KMS-11 (cell line): ENCODE measurements around the gene RBM20.

ENCODE experiments used
- H2AFZ ChIP-seq: fragments of 200-600 bp; sonication (generic); 2 replicates; pipeline ENCODE4 v1.6.1; 2016; ENCODE audit warnings: antibody characterized with exemption, mixed run types, low read depth
- H3K27ac ChIP-seq: fragments of 200-600 bp; sonication (generic); 2 replicates; pipeline ENCODE4 v1.6.1; 2016; ENCODE audit warnings: mild to moderate bottlenecking, mixed run types
- H3K27me3 ChIP-seq: fragments of 200-600 bp; sonication (generic); 2 replicates; pipeline ENCODE4 v1.6.1; 2017; ENCODE audit warnings: mild to moderate bottlenecking, low read depth, mixed run types, moderate library complexity; ENCODE audit not compliant: insufficient read depth
- H3K36me3 ChIP-seq: fragments of 200-600 bp; sonication (generic); 2 replicates; pipeline ENCODE4 v1.6.1; 2017; ENCODE audit warnings: mild to moderate bottlenecking, mixed run types; ENCODE audit not compliant: insufficient read depth
- H3K4me1 ChIP-seq: fragments of 200-600 bp; sonication (generic); 2 replicates; pipeline ENCODE4 v1.6.1; 2016; ENCODE audit warnings: mild to moderate bottlenecking, low read depth, mixed run types; ENCODE audit not compliant: poor library complexity, severe bottlenecking
- H3K4me2 ChIP-seq: fragments of 200-600 bp; sonication (generic); 2 replicates; pipeline ENCODE4 v1.7.0; 2016; ENCODE audit warnings: mild to moderate bottlenecking, mixed run types
- H3K4me3 ChIP-seq: fragments of 200-600 bp; sonication (generic); IDR thresholded peaks from 2 replicates; pipeline ENCODE4 v1.6.1; 2017; ENCODE audit warnings: low read depth, low read length, mixed read lengths; ENCODE audit not compliant: insufficient read depth
- H3K79me2 ChIP-seq: fragments of 200-600 bp; sonication (generic); 2 replicates; pipeline ENCODE4 v1.6.1; 2016; ENCODE audit warnings: low read depth, mixed run types; ENCODE audit not compliant: insufficient read depth
- H3K9ac ChIP-seq: fragments of 200-600 bp; sonication (generic); 2 replicates; pipeline ENCODE4 v1.6.1; 2016; ENCODE audit warnings: mild to moderate bottlenecking, mixed run types
- H4K20me1 ChIP-seq: fragments of 200-600 bp; sonication (generic); 2 replicates; pipeline ENCODE4 v1.6.1; 2016; ENCODE audit warnings: mild to moderate bottlenecking, mixed run types; ENCODE audit not compliant: insufficient read depth
- TF ChIP-seq, protein P1 (sequence below): fragments of 200-600 bp; sonication (generic); conservative IDR thresholded peaks from 2 replicates; pipeline ENCODE4 v1.6.1; 2017; ENCODE audit warnings: low read depth, mild to moderate bottlenecking, antibody characterized with exemption, low read length, moderate library complexity, mixed read lengths

RBM20 gene

DNA sequence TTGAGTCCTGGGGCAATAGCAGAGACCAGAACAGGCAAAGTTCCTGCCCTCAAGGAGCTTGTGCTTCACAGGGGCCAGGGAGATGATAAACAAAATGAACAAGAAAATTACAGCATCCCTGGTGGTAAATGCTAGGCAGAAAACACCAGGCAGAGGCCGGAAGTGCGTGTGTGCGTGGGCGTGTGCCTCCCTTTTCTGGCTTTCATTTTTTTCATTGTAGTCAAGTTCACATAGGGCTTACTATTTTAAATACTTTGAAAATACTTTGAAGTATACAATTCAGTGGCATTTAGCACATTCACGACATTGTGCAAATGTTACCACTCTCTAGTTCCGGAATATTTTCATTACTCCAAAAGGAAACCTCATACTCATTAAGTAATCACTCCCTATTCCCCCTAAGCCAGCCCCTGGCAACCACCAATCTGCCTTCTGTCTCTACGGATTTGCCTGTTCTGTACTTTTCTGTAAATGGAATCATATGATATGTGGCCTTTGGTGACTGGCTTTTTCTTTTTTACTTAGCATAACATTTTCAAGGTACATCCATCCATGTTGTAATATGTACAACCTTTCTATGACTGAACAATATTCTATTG, 139.5 kb downstream of the RBM20 start:
- Histone ChIP-seq H3K79me2 (no peaks in the 10 kb centered on the region), H3K4me1 (no peaks in the 10 kb centered on the region), H4K20me1 (no peaks in the 10 kb centered on the region), H2AFZ (no peak overlapping the region), H3K27ac (no peak overlapping the region), H3K4me3 (no peak overlapping the region), H3K9ac (no peak overlapping the region), H3K4me2 (no peak overlapping the region), H3K27me3 (no peaks in the 10 kb centered on the region), H3K36me3 (no peaks in the 10 kb centered on the region)
- TF ChIP-seq, protein P1, sequence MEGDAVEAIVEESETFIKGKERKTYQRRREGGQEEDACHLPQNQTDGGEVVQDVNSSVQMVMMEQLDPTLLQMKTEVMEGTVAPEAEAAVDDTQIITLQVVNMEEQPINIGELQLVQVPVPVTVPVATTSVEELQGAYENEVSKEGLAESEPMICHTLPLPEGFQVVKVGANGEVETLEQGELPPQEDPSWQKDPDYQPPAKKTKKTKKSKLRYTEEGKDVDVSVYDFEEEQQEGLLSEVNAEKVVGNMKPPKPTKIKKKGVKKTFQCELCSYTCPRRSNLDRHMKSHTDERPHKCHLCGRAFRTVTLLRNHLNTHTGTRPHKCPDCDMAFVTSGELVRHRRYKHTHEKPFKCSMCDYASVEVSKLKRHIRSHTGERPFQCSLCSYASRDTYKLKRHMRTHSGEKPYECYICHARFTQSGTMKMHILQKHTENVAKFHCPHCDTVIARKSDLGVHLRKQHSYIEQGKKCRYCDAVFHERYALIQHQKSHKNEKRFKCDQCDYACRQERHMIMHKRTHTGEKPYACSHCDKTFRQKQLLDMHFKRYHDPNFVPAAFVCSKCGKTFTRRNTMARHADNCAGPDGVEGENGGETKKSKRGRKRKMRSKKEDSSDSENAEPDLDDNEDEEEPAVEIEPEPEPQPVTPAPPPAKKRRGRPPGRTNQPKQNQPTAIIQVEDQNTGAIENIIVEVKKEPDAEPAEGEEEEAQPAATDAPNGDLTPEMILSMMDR = no peak

DNA sequence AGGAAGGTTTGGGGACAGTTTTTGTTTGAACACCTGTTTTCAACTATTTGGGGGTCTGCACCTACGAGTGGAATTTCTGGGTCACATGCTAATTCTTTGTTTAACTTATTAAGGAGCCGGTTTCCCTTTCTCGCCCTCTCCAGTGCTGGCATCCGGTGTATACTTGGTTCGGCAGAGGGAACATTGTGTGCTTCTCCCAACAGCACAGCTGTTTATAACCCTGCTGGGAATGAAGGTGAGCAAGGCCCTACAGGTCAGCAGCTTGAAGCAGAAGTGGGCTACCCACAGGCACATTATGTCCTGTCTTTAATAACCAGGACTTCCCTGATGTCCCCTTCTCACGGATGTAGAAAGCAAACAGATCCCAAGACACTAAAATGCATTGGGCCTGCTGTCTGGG, 140.1 kb downstream of the RBM20 start:
- H4K20me1 ChIP-seq = no peaks in the 10 kb centered on the region
- TF ChIP-seq, protein P1 = no peak
- no peak overlapping the region for H3K27ac ChIP-seq

DNA sequence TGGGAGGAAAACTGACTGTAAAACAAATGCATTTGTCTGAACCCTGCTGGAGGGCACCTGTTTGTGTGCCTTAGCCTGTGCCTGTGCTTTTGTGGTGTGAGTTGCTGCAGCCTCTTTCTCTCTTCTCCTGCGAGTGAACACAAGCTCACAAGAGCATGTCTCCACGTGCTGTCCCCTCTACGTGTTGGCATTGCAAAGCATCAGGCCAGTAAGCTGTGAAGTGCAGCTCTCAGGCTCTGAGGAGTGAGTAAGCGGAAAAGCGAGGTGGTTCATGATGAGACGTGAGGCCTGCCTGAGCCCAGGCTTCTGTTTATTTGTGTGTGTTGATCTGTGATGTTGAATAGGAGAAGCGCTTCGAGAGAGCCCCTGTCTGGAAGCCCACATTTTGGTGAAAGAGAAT, 142.0 kb downstream of the RBM20 start:
- Histone ChIP-seq H2AFZ (no peak overlapping the region), H4K20me1 (no peaks in the 10 kb centered on the region), H3K79me2 (no peaks in the 10 kb centered on the region), H3K4me2 (no peak overlapping the region), H3K4me1 (no peaks in the 10 kb centered on the region), H3K27me3 (no peaks in the 10 kb centered on the region), H3K27ac (no peak overlapping the region), H3K9ac (no peak overlapping the region), H3K36me3 (no peaks in the 10 kb centered on the region), H3K4me3 (no peak overlapping the region)
- TF ChIP-seq, protein P1 = no peak

More for the DNA sequence above, 140.1 kb downstream of the RBM20 start:
- no peak overlapping the region for H3K9ac ChIP-seq
- no peaks in the 10 kb centered on the region for H3K36me3 ChIP-seq
- H3K4me3 ChIP-seq = no peak overlapping the region
- no peak overlapping the region for H2AFZ ChIP-seq
- H3K27me3 ChIP-seq = no peaks in the 10 kb centered on the region
- H3K79me2 ChIP-seq = no peaks in the 10 kb centered on the region
- no peaks in the 10 kb centered on the region for H3K4me1 ChIP-seq
- no peak overlapping the region for H3K4me2 ChIP-seq

DNA sequence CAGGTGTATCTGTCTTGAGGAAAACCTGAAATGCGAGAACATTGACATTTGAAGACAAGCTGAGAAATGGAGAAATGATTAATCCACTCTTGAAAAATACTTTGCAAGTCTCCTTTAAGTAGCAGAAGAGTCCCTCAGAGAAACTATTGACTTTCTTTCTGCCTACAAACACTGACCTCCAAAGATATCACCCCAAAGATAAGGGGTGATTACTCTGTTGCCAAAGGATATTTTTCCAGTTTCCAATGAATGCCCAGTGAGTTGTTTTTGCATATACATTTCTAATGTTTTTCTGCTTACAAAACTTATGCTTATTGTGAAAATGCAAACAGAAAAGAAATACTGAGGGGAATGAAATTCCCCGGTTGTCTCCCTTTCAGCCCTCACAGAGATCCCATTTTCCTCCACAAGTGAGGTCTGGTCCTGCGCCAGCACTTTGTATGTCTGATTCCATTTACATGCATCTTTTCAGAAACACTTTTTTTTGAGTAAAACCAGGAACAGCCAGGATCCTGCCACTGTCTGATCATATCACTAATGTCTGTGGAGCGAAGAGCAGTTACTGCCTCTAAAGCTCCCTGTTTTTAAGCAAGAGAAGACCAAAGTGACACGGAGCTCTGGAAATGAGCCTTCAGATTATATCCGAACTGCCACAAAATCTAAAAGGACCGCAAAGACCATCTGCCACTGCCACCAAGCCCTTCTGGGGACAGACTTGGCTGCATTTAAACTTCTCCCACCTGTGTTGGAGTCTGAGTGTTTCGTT, 144.7 kb downstream of the RBM20 start:
- H3K27ac ChIP-seq = no peak overlapping the region
- TF ChIP-seq, protein P1 = no peak
- H3K27me3 ChIP-seq = no peaks in the 10 kb centered on the region

More for the DNA sequence above, 144.7 kb downstream of the RBM20 start:
- Histone ChIP-seq H3K9ac (no peak overlapping the region), H3K4me1 (peaks cover 6% of the 10 kb centered on the region), H3K36me3 (no peaks in the 10 kb centered on the region), H2AFZ (no peak overlapping the region), H3K4me2 (no peak overlapping the region), H3K79me2 (no peaks in the 10 kb centered on the region), H3K4me3 (no peak overlapping the region), H4K20me1 (no peaks in the 10 kb centered on the region)
